GM18909 (cell line): ENCODE data around the gene ELOVL2.

ENCODE experiments used
- ATAC-seq: cut with Tn5 transposase; IDR thresholded peaks from one replicate; pipeline ENCODE4 v1.9.1; 2021; ENCODE audit warnings: mild to moderate bottlenecking; ENCODE audit not compliant: unreplicated experiment, poor library complexity

Gene ELOVL2

DNA sequence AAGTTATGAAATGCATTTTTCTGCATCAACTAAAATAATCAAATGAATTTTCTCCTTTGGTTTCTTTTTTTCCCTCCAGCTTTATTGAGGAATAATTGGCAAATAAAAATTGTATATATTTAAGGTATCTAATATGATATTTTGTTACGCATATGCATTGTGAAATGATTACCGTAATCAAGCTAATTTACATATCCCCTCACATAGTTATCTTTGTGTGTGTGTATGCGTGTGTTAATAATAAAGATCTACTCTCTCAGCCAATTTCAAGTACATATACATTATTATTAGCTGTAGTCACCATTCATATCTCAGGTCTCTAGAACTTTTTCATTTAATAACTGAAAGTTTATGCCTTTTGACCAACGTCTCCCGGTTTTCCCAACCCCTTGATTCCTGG, 96.1 kb downstream of the ELOVL2 start:
- ATAC-seq = no peak

DNA sequence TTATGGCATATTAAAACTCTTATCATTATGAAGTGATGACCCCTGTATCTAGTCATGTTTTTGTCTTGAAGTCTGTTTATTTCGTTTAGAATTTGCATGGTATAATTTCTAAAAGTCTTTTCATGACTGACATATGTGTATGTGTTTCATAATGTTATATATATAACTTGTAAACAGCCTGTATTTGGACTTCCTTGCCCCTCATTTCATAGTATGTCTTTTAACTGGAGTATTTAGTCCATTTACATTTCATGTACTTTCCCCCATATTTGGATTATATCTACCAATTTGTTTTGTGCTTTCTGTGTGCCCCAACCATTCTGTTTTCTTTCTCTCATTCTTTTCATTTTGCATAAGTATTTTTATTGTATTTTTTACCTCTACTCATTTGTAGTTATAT, 98.3 kb downstream of the ELOVL2 start:
- ATAC-seq = no peak

DNA sequence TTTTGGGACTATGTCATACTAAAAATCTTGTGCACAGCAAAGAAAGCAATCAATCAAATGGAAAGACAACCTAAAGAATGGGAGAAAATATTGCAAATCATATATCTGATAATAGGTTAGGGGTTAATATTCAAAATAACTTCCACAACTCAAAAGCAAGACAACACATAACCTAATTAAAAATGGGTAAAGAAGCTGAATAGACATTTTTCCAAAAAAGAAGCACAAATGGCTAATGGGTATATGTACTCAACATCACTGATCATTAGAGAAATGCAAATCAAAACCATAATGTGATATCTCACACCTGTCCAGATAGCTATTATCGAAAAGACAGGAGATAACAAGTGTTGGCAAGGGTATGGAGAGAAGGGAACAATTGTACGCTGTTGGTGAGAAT, 104.3 kb downstream of the ELOVL2 start:
- ATAC-seq = no peak

DNA sequence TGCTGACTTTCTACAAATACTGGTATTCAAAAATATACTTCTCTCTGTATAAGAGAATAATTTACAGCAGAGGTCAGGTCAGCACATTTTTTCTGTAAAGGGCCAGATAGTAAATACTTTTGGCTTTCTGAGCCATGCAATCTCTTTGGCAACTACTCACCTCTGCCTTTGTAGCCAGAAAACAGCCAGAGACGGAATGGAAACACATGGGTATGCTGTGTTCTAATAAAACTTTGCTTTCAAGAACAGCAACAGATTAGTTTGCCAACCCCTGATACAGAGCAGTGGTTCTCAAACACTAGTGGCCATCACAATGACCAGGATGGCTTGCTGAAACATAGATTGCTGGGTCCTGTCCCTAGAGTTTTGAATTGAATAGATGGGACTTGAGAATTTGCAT, 111.0 kb downstream of the ELOVL2 start:
- ATAC-seq = no peak
